GM20000 (cell line): ENCODE measurements around the gene MCF2L2.

ENCODE experiments used
- DNase-seq: peaks from one replicate; pipeline ENCODE4 v3.0.0; 2012; ENCODE audit warnings: low spot score
- TF ChIP-seq, protein P1 (sequence below): IDR thresholded peaks from 2 replicates; pipeline ENCODE4 v1.5.1; 2012; ENCODE audit warnings: mild to moderate bottlenecking, control low read depth; ENCODE audit errors: extremely low read depth, missing control alignments

MCF2L2 gene

GRCh38 chr3:183319371-183319770, 109.0 kb downstream of the MCF2L2 start:
- no peak for DNase-seq
- TF ChIP-seq, protein P1, sequence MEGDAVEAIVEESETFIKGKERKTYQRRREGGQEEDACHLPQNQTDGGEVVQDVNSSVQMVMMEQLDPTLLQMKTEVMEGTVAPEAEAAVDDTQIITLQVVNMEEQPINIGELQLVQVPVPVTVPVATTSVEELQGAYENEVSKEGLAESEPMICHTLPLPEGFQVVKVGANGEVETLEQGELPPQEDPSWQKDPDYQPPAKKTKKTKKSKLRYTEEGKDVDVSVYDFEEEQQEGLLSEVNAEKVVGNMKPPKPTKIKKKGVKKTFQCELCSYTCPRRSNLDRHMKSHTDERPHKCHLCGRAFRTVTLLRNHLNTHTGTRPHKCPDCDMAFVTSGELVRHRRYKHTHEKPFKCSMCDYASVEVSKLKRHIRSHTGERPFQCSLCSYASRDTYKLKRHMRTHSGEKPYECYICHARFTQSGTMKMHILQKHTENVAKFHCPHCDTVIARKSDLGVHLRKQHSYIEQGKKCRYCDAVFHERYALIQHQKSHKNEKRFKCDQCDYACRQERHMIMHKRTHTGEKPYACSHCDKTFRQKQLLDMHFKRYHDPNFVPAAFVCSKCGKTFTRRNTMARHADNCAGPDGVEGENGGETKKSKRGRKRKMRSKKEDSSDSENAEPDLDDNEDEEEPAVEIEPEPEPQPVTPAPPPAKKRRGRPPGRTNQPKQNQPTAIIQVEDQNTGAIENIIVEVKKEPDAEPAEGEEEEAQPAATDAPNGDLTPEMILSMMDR = no peak

DNA sequence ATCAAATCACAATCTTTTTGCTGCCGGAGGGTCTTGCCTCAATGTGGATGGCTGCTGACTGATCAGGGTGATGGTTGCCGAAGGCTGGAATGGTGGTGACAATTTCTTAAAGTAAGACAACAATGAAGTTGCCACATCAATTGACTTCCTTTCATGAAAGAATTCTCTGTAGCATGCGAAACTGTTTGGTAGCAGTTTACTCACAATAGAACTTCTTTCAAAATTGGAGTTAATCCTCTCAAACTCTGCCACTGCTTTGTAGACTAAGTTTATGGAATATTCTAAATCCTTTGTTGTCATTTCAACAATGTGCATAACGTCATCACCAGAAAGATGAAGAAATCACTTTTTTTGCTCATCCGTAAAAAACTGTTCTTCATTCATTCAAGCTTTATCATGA, 109.5 kb downstream of the MCF2L2 start:
- TF ChIP-seq, protein P1 = no peak
- no peak for DNase-seq

DNA sequence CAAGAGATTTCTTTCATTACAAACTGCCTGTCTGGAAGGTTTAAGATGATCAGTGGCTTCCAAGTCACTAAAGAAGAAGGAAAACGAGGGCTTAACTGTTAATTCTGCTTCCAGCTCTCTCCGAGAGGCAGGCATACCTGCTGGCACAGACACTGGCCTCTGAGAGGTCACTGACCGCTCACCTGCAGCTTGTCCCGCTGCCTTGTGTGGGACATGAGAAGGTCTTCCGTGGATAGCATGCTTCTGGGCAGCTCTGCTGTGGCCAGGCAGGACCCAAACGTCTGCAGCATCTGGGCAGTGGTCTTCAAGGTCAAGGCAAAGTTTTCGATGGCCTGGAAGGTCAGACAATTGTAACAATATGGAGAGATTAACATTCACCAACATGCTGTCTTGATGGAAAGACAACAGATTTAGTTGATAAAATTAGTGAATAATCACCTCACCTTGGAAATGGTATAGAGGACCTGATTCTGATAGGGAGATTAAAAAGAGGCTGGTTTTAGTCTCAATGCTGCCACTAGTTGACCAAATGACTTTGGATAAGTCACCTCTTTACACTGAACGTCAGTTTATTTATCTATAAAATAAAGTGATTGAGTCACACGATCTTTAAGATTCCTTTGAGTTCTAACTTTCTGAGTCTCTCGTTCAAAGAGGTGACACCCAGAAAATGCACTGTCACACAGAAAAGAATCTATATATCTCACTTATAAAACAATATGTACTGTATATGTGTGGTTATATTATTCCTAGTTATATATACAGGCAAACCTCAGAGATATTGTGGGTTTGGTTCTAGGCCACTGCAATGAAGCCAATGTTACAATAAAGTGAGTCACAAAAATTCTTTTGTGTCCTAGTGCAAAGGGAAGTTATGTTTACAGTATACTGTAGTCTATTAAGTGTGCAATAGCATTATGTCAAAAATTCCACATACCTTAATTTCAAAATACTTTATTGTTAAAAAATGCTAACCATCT, 110.2 kb downstream of the MCF2L2 start:
- TF ChIP-seq, protein P1 = no peak
- DNase-seq = no peak

DNA sequence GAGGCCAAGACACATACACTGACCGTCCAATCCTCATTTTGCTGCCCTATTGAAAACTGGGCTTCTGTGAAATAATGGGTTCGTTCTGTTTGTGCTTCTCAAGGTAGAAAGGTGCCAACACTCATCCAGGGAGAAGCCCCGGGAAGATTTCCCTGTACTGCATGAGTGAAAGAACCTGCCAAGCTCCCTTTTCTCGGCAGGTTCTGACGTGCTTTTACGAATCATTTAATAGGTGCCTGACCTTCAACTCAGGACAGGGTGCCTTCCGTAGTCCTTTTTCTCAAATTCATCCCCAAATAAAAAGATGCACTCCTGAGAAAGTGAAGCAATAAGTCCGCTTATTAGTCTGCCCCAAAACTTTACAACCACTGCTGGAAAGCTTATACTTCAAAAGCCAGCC, 111.1 kb downstream of the MCF2L2 start:
- DNase-seq = no peak
- TF ChIP-seq, protein P1 = no peak

DNA sequence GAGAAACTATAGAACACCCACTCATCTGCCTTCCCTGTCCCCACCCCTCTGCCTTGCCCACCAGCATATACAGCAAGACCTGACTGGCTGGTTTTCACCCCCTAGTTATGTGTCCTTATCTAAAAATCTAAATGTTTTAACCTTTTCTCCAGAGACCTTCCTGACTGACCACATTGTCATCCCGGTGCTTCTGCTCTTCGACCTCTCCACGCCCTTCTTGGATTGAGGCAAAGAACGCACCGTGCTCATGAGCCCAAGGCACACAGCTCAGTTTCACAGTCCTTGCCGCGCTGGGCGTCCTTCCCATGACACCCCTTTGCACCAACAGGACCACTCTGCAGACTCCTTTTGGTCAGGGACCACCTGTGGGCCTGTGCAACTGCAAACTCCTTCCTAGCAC, 112.7 kb downstream of the MCF2L2 start:
- DNase-seq = no peak
- TF ChIP-seq, protein P1 = no peak

- DNase-seq = no peak
- TF ChIP-seq, protein P1 = no peak
Measured at GRCh38 chr3:183313764-183314163, 114.7 kb downstream of the MCF2L2 start.

DNA sequence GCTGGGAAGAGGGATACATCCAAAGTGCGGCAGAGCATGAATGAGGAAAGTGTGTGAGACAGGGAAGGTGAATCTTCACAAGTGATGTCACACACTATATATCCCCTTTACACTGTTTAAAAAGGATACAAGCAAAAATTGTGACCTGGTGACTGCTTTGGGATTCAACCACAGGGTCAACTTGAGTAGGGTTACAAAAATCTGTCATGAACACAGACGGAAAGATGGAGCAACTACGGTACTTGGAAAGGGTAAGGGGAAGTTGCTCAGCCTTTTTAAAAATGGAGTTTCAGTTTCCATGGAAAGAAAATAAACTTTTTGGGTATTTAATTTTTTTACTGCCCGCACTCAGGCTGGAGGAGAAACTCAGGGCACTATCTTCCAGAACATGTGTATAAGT, 115.1 kb downstream of the MCF2L2 start:
- TF ChIP-seq, protein P1 = no peak
- DNase-seq = no peak
